ENCODE results near the gene GPR153.

GPR153 gene

GRCh38 chr1:6254691-6255090 is 6.2 kb downstream of the GPR153 start:
- peaks cover 12% of the 10 kb centered on the region for H3K27me3 ChIP-seq (replicated peaks)
- DNase-seq, result no peak
- in situ Hi-C loops (cut with HindIII; ENCODE audit: low pct_ligation_motif_present, low sequenced_read_pairs), result no loop called here
- no peak overlapping the region for H3K4me3 ChIP-seq (ENCODE audit: low read depth, low read length)
- TF ChIP-seq CTCF (IDR thresholded peaks at IDR 0.05; ENCODE audit: low read depth, low read length, missing control alignments), result no peak
- no peaks in the 10 kb centered on the region for H3K36me3 ChIP-seq (replicated peaks)
- no peak overlapping the region for H3K27ac ChIP-seq

- no peak overlapping the region for H3K4me3 ChIP-seq (ENCODE audit: low read depth, low read length)
- no peaks in the 10 kb centered on the region for H3K36me3 ChIP-seq (replicated peaks)
- H3K27ac ChIP-seq, result no peak overlapping the region
- in situ Hi-C loops (cut with HindIII; ENCODE audit: low pct_ligation_motif_present, low sequenced_read_pairs), result no loop called here
- H3K27me3 ChIP-seq (replicated peaks), result peaks cover 20% of the 10 kb centered on the region
- DNase-seq, result no peak
- no peak for TF ChIP-seq CTCF (IDR thresholded peaks at IDR 0.05; ENCODE audit: low read depth, low read length, missing control alignments)
Observed at GRCh38 chr1:6253380-6253779, 7.5 kb downstream of the GPR153 start.

GRCh38 chr1:6252374-6252710 is 8.6 kb downstream of the GPR153 start:
- Histone ChIP-seq H3K27ac (no peak overlapping the region), H3K4me3 (ENCODE audit: low read depth, low read length) (no peak overlapping the region), H3K36me3 (replicated peaks) (no peaks in the 10 kb centered on the region), H3K27me3 (replicated peaks) (peaks cover 20% of the 10 kb centered on the region)
- no peak for DNase-seq
- TF ChIP-seq CTCF (IDR thresholded peaks at IDR 0.05; ENCODE audit: low read depth, low read length, missing control alignments), result no peak
- in situ Hi-C loops (cut with HindIII; ENCODE audit: low pct_ligation_motif_present, low sequenced_read_pairs), result no loop called here

GRCh38 chr1:6251681-6252373 is 9.1 kb downstream of the GPR153 start:
- peaks cover 20% of the 10 kb centered on the region for H3K27me3 ChIP-seq (replicated peaks)
- no peak for TF ChIP-seq CTCF (IDR thresholded peaks at IDR 0.05; ENCODE audit: low read depth, low read length, missing control alignments)
- no peak overlapping the region for H3K27ac ChIP-seq
- no peak for DNase-seq
- in situ Hi-C loops (cut with HindIII; ENCODE audit: low pct_ligation_motif_present, low sequenced_read_pairs), result no loop called here
- no peaks in the 10 kb centered on the region for H3K36me3 ChIP-seq (replicated peaks)
- no peak overlapping the region for H3K4me3 ChIP-seq (ENCODE audit: low read depth, low read length)

GRCh38 chr1:6251233-6251632 is 9.7 kb downstream of the GPR153 start:
- in situ Hi-C loops (cut with HindIII; ENCODE audit: low pct_ligation_motif_present, low sequenced_read_pairs), result no loop called here
- Histone ChIP-seq H3K36me3 (replicated peaks) (no peaks in the 10 kb centered on the region), H3K4me3 (ENCODE audit: low read depth, low read length) (no peak overlapping the region), H3K27ac (no peak overlapping the region), H3K27me3 (replicated peaks) (peaks cover 20% of the 10 kb centered on the region)
- DNase-seq, result no peak
- TF ChIP-seq CTCF (IDR thresholded peaks at IDR 0.05; ENCODE audit: low read depth, low read length, missing control alignments), result no peak

Data from brain microvascular endothelial cell (primary cell).